GM12864 (cell line): ENCODE data around the gene ASXL2.
"Not testable (repeated sequence)": the region's sequence is repeated elsewhere in the genome, so short reads cannot be mapped to it uniquely, and the experiment has no call there.

Experiments
- DNase-seq: peaks from one replicate; pipeline ENCODE4 v3.0.0-alpha.2; 2011; ENCODE audit warnings: low read depth
- H3K4me3 ChIP-seq: 2 replicates; pipeline ENCODE4 v1.5.1; 2011; ENCODE audit warnings: mild to moderate bottlenecking, low read depth, low read length, control low read depth
- TF ChIP-seq, protein P1 (sequence below): IDR thresholded peaks from 2 replicates; pipeline ENCODE4 v1.5.1; 2011; ENCODE audit warnings: low read depth, mild to moderate bottlenecking, moderate library complexity, low read length, control low read depth, inconsistent platforms; ENCODE audit errors: missing control alignments

Gene ASXL2

DNA sequence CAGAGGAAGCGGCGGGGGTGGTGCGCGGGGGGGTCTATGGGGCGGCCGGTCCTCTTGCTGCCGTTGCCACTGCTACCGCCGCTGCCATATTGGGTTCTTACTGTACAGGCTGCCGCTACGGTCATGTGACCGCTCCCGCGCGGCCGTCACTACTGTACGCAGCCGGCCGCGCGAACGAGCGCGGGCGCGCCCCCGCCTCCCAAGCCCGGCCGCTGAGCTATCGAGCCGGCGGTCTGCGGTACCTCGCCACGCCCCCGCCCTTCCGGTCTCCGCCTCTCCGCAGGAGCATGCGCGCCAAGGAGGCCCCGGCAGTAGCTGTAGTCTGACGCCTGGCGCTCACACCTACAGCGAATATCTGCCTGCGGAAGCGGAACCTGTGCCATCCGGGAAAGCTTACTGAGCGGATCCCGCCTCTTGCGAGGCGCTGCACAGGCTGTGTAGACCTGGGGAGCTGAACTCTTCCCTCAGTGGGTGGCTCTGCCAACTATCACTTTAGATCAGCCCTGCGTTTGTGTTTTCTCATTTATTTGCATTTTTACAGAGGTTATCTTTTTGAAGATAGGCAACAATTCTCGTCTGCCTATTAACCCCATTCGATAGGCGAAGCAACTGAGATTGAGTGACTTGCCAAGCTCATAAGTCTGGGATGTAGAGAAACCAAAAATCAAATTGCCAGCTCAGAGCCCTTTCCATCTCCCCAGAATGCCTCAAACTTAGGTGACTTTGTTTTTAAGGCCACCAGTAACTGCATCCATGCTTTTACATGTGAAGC is at the start of gene ASXL2:
Gene ASXL2 (minus strand): TSS at position 127 of the 772 bp plus-strand sequence. CDS start 265 bp downstream, outside the sequence.
- TF ChIP-seq, protein P1, sequence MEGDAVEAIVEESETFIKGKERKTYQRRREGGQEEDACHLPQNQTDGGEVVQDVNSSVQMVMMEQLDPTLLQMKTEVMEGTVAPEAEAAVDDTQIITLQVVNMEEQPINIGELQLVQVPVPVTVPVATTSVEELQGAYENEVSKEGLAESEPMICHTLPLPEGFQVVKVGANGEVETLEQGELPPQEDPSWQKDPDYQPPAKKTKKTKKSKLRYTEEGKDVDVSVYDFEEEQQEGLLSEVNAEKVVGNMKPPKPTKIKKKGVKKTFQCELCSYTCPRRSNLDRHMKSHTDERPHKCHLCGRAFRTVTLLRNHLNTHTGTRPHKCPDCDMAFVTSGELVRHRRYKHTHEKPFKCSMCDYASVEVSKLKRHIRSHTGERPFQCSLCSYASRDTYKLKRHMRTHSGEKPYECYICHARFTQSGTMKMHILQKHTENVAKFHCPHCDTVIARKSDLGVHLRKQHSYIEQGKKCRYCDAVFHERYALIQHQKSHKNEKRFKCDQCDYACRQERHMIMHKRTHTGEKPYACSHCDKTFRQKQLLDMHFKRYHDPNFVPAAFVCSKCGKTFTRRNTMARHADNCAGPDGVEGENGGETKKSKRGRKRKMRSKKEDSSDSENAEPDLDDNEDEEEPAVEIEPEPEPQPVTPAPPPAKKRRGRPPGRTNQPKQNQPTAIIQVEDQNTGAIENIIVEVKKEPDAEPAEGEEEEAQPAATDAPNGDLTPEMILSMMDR: no peak
- peak; percentile 93 for DNase-seq
- peak within 1 kb of the TSS; percentile 85 for H3K4me3 ChIP-seq

DNA sequence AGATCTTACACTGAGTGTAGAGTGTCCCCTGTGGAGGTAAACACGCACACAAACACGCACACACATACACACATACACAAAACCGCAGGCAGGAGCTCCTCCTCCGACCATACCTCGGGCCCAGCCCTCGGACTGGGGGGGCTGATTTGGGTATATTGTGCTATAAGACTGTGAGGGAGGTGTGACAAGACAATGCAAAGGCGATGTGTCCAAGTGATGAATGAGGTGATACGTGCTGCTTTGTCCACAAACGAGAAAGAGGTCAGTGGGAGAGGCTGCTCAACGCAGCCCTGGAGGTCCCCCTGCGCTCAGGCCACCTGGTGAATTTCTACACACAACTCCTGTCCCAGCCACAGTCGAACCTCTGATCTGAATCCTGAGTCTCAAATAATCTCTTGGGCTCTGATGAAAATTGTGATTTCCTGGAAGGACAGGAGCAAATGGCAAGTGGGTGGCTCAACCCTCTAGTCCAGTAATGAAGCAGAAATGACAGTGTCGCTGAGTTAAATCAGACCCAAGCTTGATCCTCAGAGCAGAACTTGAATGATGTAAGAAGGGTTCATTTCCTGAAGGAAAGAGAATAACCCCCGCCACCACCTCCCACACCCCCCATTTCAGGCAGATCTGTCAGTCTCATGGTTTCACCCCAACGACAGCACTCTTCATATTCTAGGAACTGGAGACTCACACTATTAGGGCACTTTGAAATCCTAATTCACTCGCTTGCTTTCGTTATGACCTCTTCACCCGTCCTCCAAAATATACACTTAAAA is 48.9 kb upstream of the ASXL2 start:
- DNase-seq: peak; percentile 8
- TF ChIP-seq, protein P1: no peak
- no peak overlapping the region for H3K4me3 ChIP-seq

DNA sequence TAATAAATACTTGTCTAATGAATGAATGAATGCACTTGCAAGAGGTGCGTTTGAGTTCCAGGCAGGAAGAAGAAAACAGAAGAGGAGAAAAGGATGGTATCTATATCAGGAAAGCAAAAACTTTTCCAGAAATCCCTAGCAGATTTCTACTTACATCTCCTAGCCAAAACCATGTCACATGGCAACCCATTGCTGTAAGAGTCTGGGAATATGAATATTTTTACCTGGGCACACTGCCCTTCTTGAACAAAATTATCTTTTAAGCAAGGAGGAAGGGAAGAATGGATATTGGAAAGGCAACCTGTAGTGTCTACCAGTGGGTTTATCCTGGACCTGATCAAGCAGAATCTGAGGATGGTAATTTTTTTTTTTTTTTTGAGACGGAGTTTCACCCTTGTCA is 44.2 kb upstream of the ASXL2 start:
- TF ChIP-seq, protein P1: no peak
- H3K4me3 ChIP-seq: no peak overlapping the region
- DNase-seq: no peak

DNA sequence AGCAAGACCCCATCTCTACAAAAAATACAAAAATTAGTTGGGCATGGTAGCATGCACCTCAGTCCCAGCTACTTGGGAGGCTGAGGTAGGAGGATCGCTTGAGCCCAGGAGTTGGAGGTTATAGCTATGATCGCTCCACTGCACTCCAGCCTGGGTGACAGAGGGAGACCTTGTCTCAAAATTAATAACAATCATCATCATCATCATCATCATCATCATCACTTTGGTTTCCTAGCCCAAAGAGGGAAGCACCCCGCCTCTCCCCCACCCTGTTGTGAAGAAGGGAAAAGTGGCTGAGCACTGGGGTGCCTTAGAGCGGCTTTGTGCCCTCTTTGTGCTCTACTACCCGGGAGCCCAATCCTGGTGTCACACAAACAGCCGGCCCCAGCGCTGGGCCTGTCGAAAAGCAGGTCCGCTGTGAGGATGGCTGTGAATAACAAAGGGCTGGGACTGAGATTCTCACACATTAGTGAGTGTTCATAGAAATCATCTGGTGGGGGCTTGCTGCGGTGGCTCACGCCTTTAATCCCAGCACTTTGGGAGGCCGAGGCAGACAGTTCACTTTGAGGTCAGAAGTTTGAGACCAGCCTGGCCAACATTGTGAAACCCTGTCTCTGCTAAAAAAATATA is 42.6 kb upstream of the ASXL2 start:
- TF ChIP-seq, protein P1: no peak
- H3K4me3 ChIP-seq: no peak overlapping the region
- DNase-seq: no peak

DNA sequence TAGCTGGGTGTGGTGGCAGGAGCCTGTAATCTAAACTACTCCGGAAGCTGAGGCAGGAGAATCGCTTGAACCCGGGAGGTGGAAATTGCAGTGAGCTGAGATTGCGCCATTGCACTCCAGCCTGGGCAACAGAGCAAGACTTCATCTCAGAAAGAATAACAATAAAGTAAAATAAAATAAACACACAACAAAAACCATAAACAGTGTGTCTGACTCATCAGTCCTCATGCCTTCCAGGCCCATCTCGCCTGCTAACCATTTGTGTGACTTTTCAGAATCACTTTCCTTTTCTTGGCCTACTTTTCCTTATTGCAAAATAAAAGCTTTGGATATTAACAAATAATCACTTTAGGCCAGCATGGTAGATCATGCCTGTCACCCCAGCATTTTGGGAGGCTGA is 42.0 kb upstream of the ASXL2 start:
- no peak for DNase-seq
- TF ChIP-seq, protein P1: no peak

DNA sequence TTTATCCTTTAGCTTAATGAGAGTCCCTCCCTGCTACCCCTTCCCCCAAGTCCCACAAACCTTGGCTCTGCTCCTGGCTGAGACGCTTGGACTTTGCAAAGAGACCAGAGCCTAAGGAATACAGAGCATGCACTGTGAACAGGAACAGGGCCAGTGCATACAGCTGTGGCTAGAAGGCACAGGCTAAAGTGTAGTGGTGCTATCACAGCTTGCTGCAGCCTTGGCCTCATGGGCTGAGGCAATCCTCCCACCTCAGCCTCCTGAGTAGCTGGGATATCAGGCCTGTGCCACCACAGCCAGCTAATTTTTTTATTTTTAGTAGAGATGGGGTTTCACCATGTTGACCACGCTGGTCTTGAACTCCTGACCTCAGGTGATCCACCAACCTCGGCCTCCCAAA is 39.5 kb upstream of the ASXL2 start:
- H3K4me3 ChIP-seq: no peak overlapping the region
- TF ChIP-seq, protein P1: no peak
- no peak for DNase-seq

More for the DNA sequence above, 42.0 kb upstream of the ASXL2 start:
- no peak overlapping the region for H3K4me3 ChIP-seq

DNA sequence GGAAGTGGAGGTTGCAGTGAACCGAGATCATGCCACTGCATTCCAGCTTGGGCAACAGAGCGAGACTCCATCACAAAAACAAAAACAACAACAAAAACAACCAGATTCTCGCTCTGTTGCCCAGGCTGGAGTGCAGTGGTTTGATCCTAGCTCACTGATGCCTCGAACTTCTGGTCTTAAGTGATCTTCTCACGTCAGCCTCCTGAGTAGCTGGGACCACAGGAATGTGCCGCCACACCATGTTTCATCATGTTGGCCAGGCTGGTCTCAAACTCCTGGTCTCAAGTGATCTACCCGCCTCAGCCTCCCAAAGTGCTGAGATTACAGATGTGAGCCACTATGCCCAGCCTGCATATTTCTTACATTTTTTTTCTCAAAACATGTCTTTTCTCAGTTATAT is 39.1 kb upstream of the ASXL2 start:
- H3K4me3 ChIP-seq, DNase-seq: not testable (repeated sequence)

DNA sequence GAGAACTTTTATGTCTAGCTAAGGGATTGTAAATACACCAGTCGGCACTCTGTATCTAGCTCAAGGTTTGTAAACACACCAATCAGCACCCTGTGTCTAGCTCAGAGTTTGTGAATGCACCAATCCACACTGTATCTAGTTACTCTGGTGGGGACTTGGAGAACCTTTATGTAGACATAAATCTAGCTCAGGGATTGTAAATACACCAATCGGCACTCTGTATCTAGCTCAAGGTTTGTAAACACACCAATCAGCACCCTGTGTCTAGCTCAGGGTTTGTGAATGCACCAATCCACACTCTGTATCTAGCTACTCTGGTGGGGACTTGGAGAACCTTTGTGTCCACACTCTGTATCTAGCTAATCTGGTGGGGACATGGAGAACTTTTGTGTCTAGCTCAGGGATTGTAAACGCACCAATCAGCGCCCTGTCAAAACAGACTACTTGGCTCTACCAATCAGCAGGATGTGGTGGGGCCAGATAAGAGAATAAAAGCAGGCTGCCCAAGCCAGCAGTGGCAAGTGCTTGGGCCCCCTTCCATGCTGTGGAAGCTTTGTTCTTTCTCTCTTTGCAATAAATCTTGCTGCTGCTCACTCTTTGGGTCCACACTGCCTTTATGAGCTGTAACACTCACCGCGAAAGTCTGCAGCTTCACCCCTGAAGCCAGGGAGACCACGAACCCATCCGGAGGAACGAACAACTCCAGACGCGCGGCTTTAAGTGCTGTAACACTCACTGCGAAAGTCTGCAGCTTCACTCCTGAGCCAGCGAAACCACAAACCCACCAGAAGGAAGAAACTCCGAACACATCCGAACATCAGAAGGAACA is 37.9 kb upstream of the ASXL2 start:
- H3K4me3 ChIP-seq, DNase-seq: not testable (repeated sequence)

DNA sequence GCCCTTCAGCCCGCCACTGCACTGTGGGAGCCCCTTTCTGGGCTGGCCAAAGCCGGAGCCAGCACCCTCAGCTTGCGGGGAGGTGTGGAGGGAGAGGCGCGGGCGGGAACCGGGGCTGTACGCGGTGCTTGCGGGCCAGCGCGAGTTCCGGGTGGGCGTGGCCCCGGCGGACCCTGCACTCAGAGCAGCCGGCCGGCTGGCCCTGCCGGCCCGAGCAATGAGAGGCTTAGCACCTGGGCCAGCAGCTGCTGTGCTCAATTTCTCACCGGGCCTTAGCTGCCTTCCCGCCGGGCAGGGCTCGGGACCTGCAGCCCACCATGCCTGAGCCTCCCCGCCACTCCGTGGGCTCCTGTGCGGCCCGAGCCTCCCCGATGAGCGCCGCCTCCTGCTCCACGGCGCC is 37.1 kb upstream of the ASXL2 start:
- not testable (repeated sequence) for DNase-seq, H3K4me3 ChIP-seq

DNA sequence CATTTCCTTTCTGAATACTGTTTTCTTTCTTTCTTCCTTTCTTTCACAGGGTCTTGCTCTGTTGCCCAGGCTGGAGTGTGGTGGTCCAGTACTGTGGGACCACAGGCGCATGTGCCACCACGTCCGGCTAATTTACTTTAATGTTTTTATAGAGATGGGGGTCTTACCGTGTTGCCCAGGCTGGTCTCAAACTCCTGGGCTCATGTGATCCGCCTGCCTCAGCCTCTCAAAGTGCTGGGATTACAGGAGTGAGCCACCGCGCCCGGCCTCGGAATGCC is 35.3 kb upstream of the ASXL2 start:
- H3K4me3 ChIP-seq: not testable (repeated sequence)

More for the DNA sequence above, 35.3 kb upstream of the ASXL2 start:
- not testable (repeated sequence) for DNase-seq
